Keratinocyte (primary cell): ENCODE results near the gene PTPRB. TPM values are rescaled to one million over a fixed set of nuclear protein-coding genes. Genes with fewer than 3 reads are reported as not detected.

Experiments used
- DNase-seq: peaks from one replicate; pipeline ENCODE4 v3.0.0-alpha.2; 2011; ENCODE audit warnings: low read depth, missing footprints, low spot score
- FAIRE-seq: peaks from 2 replicates; lab custom pipeline; 2011; peaks lifted over from hg19 to GRCh38; lab: Jason Lieb, UNC
- H2AFZ ChIP-seq: 2 replicates; pipeline ENCODE4 v1.6.0; 2012; ENCODE audit warnings: low read length, control low read depth, inconsistent platforms; ENCODE audit not compliant: control insufficient read depth
- H3K27ac ChIP-seq: 2 replicates; pipeline ENCODE4 v1.5.1; 2011; ENCODE audit warnings: low read length; ENCODE audit not compliant: control insufficient read depth, insufficient read depth
- H3K27me3 ChIP-seq: 3 replicates; pipeline ENCODE4 v1.6.0; 2011; ENCODE audit warnings: low read length; ENCODE audit not compliant: control insufficient read depth, insufficient read depth; ENCODE audit errors: extremely low read depth
- H3K36me3 ChIP-seq, 2 experiments: 2 replicates in 1 of 2; 3 replicates in 1 of 2; pipeline ENCODE4 v1.5.1; 2011; ENCODE audit warnings: low read length in 2 of 2, mild to moderate bottlenecking in 1 of 2; ENCODE audit not compliant: control insufficient read depth in 2 of 2, insufficient read depth in 2 of 2; ENCODE audit errors: extremely low read depth in 1 of 2
- H3K4me1 ChIP-seq: 3 replicates; pipeline ENCODE4 v1.5.1; 2011; ENCODE audit warnings: low read length; ENCODE audit not compliant: control insufficient read depth, insufficient read depth; ENCODE audit errors: extremely low read depth
- H3K4me2 ChIP-seq: 3 replicates; pipeline ENCODE4 v1.6.0; 2011; ENCODE audit warnings: low read depth, low read length; ENCODE audit not compliant: control insufficient read depth, insufficient read depth; ENCODE audit errors: extremely low read depth
- H3K4me3 ChIP-seq, 3 experiments: fragments of 200-600 bp in 1 of 3; sonication (generic) in 1 of 3; 2 replicates in 2 of 3; 3 replicates in 1 of 3; pipeline ENCODE4 v1.5.1; 2011 to 2016; ENCODE audit warnings: low read length in 3 of 3, mild to moderate bottlenecking in 3 of 3, control low read depth in 2 of 3, inconsistent platforms in 1 of 3, low read depth in 1 of 3, mixed read lengths in 1 of 3, mixed run types in 1 of 3, moderate library complexity in 1 of 3; ENCODE audit not compliant: control insufficient read depth in 2 of 3, insufficient read depth in 2 of 3; ENCODE audit errors: extremely low read depth in 1 of 3
- H3K79me2 ChIP-seq: 2 replicates; pipeline ENCODE4 v1.6.0; 2012; ENCODE audit warnings: low read length; ENCODE audit not compliant: control insufficient read depth, insufficient read depth
- H3K9ac ChIP-seq: 3 replicates; pipeline ENCODE4 v1.6.0; 2011; ENCODE audit warnings: low read length; ENCODE audit not compliant: control insufficient read depth, insufficient read depth; ENCODE audit errors: extremely low read depth
- H3K9me1 ChIP-seq: 3 replicates; pipeline ENCODE4 v1.6.0; 2011; ENCODE audit warnings: low read length; ENCODE audit not compliant: control insufficient read depth, insufficient read depth; ENCODE audit errors: extremely low read depth
- H3K9me3 ChIP-seq: 2 replicates; pipeline ENCODE4 v1.5.1; 2012; ENCODE audit warnings: low read depth, low read length; ENCODE audit not compliant: control insufficient read depth
- H4K20me1 ChIP-seq: 3 replicates; pipeline ENCODE4 v1.6.0; 2011; ENCODE audit warnings: low read length; ENCODE audit not compliant: control insufficient read depth, insufficient read depth; ENCODE audit errors: extremely low read depth
- CTCF ChIP-seq, 3 experiments: IDR thresholded peaks in 1 of 3; conservative IDR thresholded peaks in 1 of 3; optimal IDR thresholded peaks in 1 of 3; 2 replicates in 2 of 3; 3 replicates in 1 of 3; pipeline versions ENCODE3 to v1.5.1; 2011; ENCODE audit warnings: low read length in 3 of 3, mild to moderate bottlenecking in 3 of 3, moderate library complexity in 2 of 3, control low read depth in 1 of 3, inconsistent platforms in 1 of 3; ENCODE audit not compliant: insufficient read depth in 2 of 3; ENCODE audit errors: extremely low read depth in 1 of 3
- EZH2 ChIP-seq: IDR thresholded peaks from one replicate; pipeline ENCODE4 v1.6.1; 2012; ENCODE audit warnings: inconsistent platforms, mild to moderate bottlenecking, low read length, moderate library complexity
- dilution Hi-C: fragments of 300-500 bp; cut with MboI; formaldehyde crosslinking; loops from one replicate; pipeline ENCODE4 v1.7.0; 2020; ENCODE audit warnings: low sequenced_read_pairs; ENCODE audit not compliant: extremely low pct_ligation_motif_present
- polyA plus RNA-seq, 5 experiments: library from polyadenylated mRNA; depleted of rRNA in 3 of 5; stranded (reverse) in 3 of 5; stranded (forward) in 1 of 5; unstranded in 1 of 5; fragments of >200 nt; gene quantifications; 1 replicate in 1 of 5; 2 replicates in 3 of 5; 3 replicates in 1 of 5; pipeline versions ENCODE4 v1.2.1 to v1.2.3, GENCODE V29; 2011 to 2012; ENCODE audit warnings: missing spikeins in 2 of 5, low read depth in 1 of 5, low replicate concordance in 1 of 5

PTPRB gene
- polyA plus RNA-seq, 1 donor (not counting 4 experiments of a cell fraction or from before 2014, with no cell fraction given): 0.46 TPM

GRCh38 chr12:70660002-70660604 lies 22.9 kb upstream of the PTPRB start:
- FAIRE-seq: no peak
- Histone ChIP-seq H2AFZ (no peak overlapping the region), H3K36me3 (no peaks in the 10 kb centered on the region), H3K4me3 (no peak overlapping the region), H4K20me1 (no peaks in the 10 kb centered on the region), H3K9ac (no peak overlapping the region), H3K9me3 (no peaks in the 10 kb centered on the region), H3K4me2 (peak overlapping the region; percentile 71), H3K27me3 (no peaks in the 10 kb centered on the region), H3K27ac (peak overlapping the region; percentile 92), H3K9me1 (no peaks in the 10 kb centered on the region), H3K4me1 (peaks cover 20% of the 10 kb centered on the region), H3K79me2 (no peaks in the 10 kb centered on the region)
- no peak for TF ChIP-seq EZH2
- no peak for TF ChIP-seq CTCF (optimal IDR thresholded peaks at IDR 0.05 in 1 of 3, IDR thresholded peaks at IDR 0.05 in 1 of 3, conservative IDR thresholded peaks at IDR 0.05 in 1 of 3; ENCODE audit: extremely low read depth in 1 of 3, insufficient read depth in 2 of 3, low read length in 3 of 3)
- dilution Hi-C loops: no loop called here
- DNase-seq: no peak

- Histone ChIP-seq H3K4me3 (no peak overlapping the region), H3K9me1 (no peaks in the 10 kb centered on the region), H3K4me1 (peaks cover 20% of the 10 kb centered on the region), H4K20me1 (no peaks in the 10 kb centered on the region), H3K9ac (no peak overlapping the region), H3K4me2 (no peak overlapping the region), H2AFZ (no peak overlapping the region), H3K27me3 (no peaks in the 10 kb centered on the region), H3K27ac (no peak overlapping the region), H3K9me3 (no peaks in the 10 kb centered on the region), H3K79me2 (no peaks in the 10 kb centered on the region), H3K36me3 (no peaks in the 10 kb centered on the region)
- dilution Hi-C loops: no loop called here
- TF ChIP-seq CTCF (optimal IDR thresholded peaks at IDR 0.05 in 1 of 3, IDR thresholded peaks at IDR 0.05 in 1 of 3, conservative IDR thresholded peaks at IDR 0.05 in 1 of 3; ENCODE audit: extremely low read depth in 1 of 3, insufficient read depth in 2 of 3, low read length in 3 of 3): no peak
- no peak for TF ChIP-seq EZH2
- DNase-seq (no peak), FAIRE-seq (no peak)
Observed at GRCh38 chr12:70659077-70659606, 21.9 kb upstream of the PTPRB start.
